ENCODE measurements around the gene TRAPPC6A. TPM values are rescaled to one million over a fixed set of nuclear protein-coding genes. Genes with fewer than 3 reads are reported as not detected.

The TRAPPC6A gene
- total RNA-seq, 1 experiment from 2014 or later, result 26.9 TPM

DNA sequence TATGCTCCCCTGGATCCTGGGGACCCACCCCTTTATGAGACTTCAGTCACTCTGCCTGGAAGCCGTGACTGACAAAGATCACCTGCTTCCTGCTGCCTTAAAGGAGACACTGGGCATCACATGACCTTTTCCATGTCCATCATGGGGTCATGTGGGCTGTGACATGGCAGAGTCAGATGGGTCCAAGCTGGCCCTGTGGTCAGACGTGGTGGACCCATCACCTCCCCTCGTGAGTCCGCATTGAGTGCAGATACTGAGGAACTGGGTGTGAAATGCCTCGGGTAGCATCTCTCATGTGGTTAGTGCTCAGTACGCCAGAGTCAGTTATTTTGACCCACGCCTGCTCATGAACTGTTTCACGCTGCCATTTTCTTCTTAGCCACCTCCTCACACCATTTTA lies 44.4 kb downstream of the TRAPPC6A start:
- H2AFZ ChIP-seq (ENCODE audit: low read depth, low read length, poor library complexity, severe bottlenecking), result no peak overlapping the region
- CTCF ChIA-PET, result no interaction called here
- POLR2A ChIA-PET, result no interaction called here
- no peaks in the 10 kb centered on the region for H4K20me1 ChIP-seq (ENCODE audit: insufficient read depth)
- RAD21 ChIA-PET (ENCODE audit: low non-redundant PET in 1 of 2, low total read pairs in 2 of 2, uncharacterized antibody in 2 of 2, unreplicated experiment in 2 of 2), result no interaction called here
- no peaks in the 10 kb centered on the region for H3K9me3 ChIP-seq (ENCODE audit: control insufficient read depth in 1 of 2, insufficient read depth in 1 of 2, low read depth in 1 of 2, low read length in 2 of 2)
- intact Hi-C loops (cut with micrococcal nuclease), result no loop called here
- H3K27ac ChIP-seq (ENCODE audit: low read depth, low read length), result no peak overlapping the region
- no peaks in the 10 kb centered on the region for H3K36me3 ChIP-seq (ENCODE audit: control insufficient read depth in 1 of 2, insufficient read depth in 2 of 2, low read length in 2 of 2)
- H3K9me2 ChIP-seq (ENCODE audit: insufficient read depth), result no peaks in the 10 kb centered on the region
- H3K79me2 ChIP-seq (ENCODE audit: insufficient read depth, low read length), result peaks cover 61% of the 10 kb centered on the region; the same call in 1 of the 2 replicates
- H3K9ac ChIP-seq (ENCODE audit: low read length), result no peak overlapping the region
- DNase-seq (ENCODE audit: low read depth, low spot score) (no peak), ATAC-seq (no peak)
- H3K4me1 ChIP-seq (ENCODE audit: control insufficient read depth in 1 of 2, insufficient read depth in 2 of 2, low read length in 2 of 2), result peaks cover 12 to 20% of the 10 kb centered on the region in 2 experiments; a peak in 3 of 4 replicates
- TF ChIP-seq POLR2AphosphoS5 (IDR thresholded peaks at IDR 0.05; ENCODE audit: low read depth, low read length) (no peak), EZH2 (IDR thresholded peaks at IDR 0.05) (no peak), SP1 (IDR thresholded peaks at IDR 0.05; ENCODE audit: low read depth) (no peak), CBX3 (IDR thresholded peaks at IDR 0.05; ENCODE audit: low read depth) (no peak), ZFX (IDR thresholded peaks at IDR 0.05) (no peak), FOSL1 (IDR thresholded peaks at IDR 0.05; ENCODE audit: low read depth) (no peak), CEBPB (IDR thresholded peaks at IDR 0.05; ENCODE audit: low read depth) (no peak), TCF7L2 (IDR thresholded peaks at IDR 0.05; ENCODE audit: borderline replicate concordance, extremely low read depth, insufficient read depth, insufficient read length) (no peak), ELF1 (IDR thresholded peaks at IDR 0.05; ENCODE audit: borderline replicate concordance, low read depth) (no peak), ZNF274 (IDR thresholded peaks at IDR 0.05; ENCODE audit: low read depth, low read length) (no peak), EZH2phosphoT487 (IDR thresholded peaks at IDR 0.05; ENCODE audit: borderline replicate concordance) (no peak), JUND (IDR thresholded peaks at IDR 0.05) (no peak), RAD21 (IDR thresholded peaks at IDR 0.05; ENCODE audit: low read depth) (no peak), ZBTB33 (IDR thresholded peaks at IDR 0.05; ENCODE audit: extremely low read depth, insufficient replicate concordance, low read length) (no peak), YY1 (IDR thresholded peaks at IDR 0.05; ENCODE audit: extremely low read depth, insufficient replicate concordance, low read depth, low read length) (no peak), SRF (IDR thresholded peaks at IDR 0.05; ENCODE audit: low read depth) (no peak)
- TF ChIP-seq, protein P1, sequence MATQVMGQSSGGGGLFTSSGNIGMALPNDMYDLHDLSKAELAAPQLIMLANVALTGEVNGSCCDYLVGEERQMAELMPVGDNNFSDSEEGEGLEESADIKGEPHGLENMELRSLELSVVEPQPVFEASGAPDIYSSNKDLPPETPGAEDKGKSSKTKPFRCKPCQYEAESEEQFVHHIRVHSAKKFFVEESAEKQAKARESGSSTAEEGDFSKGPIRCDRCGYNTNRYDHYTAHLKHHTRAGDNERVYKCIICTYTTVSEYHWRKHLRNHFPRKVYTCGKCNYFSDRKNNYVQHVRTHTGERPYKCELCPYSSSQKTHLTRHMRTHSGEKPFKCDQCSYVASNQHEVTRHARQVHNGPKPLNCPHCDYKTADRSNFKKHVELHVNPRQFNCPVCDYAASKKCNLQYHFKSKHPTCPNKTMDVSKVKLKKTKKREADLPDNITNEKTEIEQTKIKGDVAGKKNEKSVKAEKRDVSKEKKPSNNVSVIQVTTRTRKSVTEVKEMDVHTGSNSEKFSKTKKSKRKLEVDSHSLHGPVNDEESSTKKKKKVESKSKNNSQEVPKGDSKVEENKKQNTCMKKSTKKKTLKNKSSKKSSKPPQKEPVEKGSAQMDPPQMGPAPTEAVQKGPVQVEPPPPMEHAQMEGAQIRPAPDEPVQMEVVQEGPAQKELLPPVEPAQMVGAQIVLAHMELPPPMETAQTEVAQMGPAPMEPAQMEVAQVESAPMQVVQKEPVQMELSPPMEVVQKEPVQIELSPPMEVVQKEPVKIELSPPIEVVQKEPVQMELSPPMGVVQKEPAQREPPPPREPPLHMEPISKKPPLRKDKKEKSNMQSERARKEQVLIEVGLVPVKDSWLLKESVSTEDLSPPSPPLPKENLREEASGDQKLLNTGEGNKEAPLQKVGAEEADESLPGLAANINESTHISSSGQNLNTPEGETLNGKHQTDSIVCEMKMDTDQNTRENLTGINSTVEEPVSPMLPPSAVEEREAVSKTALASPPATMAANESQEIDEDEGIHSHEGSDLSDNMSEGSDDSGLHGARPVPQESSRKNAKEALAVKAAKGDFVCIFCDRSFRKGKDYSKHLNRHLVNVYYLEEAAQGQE (IDR thresholded peaks at IDR 0.05; ENCODE audit: low read depth), result no peak
- TF ChIP-seq, protein P2, sequence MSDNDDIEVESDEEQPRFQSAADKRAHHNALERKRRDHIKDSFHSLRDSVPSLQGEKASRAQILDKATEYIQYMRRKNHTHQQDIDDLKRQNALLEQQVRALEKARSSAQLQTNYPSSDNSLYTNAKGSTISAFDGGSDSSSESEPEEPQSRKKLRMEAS (IDR thresholded peaks at IDR 0.05), result no peak
- no peaks in the 10 kb centered on the region for H3K27me3 ChIP-seq (ENCODE audit: insufficient read depth, low read length)
- BruUV-seq (replicated peaks), result no TSS peak
- no peak overlapping the region for H3K4me3 ChIP-seq (replicated peaks in 1 of 2; ENCODE audit: low read depth in 1 of 2, low read length in 2 of 2)
- H3K4me2 ChIP-seq (ENCODE audit: low read length), result no peak overlapping the region
